GM19351 (cell line): ENCODE measurements around the gene HPS6.

ENCODE experiments used
- ATAC-seq: cut with Tn5 transposase; IDR thresholded peaks from one replicate; pipeline ENCODE4 v1.9.1; 2021; ENCODE audit warnings: mild to moderate bottlenecking, moderate library complexity; ENCODE audit not compliant: unreplicated experiment

Gene HPS6

DNA sequence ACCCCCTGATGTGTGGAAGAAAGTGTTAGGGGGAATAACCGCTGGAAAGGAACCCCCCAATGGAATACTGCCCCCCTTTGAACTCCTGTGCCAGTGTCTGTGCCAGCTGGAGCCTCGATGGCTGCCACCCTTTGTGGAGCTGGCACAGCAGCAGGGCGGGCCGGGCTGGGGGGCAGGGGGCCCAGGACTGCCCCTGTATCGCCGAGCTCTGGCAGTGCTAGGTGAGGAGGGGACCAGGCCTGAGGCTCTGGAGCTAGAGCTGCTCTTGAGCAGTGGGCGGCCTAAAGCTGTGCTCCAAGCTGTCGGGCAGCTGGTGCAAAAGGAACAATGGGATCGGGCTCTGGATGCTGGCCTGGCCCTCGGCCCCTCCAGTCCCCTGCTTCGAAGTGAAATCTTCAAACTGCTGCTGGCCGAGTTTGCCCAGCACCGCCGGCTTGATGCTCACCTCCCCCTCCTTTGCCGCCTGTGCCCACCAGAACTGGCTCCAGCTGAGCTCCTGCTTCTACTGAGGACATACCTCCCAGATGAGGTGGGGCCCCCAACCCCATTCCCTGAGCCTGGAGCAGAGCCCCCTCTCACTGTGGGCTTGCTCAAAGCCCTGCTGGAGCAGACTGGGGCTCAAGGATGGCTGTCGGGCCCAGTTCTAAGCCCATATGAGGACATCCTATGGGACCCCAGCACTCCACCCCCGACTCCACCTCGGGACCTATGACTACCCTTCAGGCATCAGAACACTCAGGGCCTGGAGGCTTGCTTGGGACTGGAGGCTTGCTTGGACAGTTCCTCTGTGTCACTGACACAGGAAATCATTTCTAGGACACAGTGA, 2.2 kb downstream of the HPS6 start:
- ATAC-seq: no peak

DNA sequence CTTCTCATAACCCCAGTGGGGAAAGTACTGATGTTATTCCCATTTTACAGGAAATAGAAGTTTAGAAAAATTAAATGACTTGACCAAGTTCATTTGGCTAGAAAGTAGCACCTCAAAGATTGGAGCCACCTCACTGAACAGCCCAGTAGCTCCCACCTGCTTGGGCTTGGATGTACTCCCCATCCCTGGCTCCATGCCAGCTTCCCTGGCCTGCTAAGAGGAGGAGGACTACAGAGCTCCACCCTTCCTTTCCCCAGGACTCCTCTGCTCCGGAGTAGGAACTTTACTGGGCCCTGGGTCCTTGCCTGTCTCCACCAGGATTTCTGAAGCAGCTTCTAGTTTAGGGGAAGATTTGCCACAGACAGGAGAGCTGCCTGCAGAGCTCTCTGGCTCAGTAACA, 3.1 kb downstream of the HPS6 start:
- no peak for ATAC-seq

DNA sequence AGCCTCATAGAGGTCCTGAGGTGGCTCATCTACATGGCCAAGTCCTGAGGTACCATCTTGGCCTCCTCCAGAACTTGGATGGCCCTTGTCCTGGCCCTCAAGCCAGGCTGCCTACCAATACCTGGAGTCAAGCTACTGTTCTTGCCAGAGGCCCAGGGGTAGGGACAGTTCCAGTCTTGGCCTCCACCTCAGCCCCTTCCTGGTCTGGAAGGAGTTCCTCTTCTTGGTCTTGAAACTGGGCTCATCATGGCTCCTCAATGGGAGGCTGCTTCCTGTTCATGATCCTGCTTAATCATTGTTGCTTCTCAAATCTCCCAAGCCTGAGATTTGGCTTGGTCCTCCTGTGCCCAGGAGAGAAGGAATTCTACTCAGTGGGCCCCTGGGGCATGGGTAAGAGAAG, 3.9 kb downstream of the HPS6 start:
- ATAC-seq: no peak

- ATAC-seq: no peak
Measured at GRCh38 chr10:102072673-102073527, 7.8 kb downstream of the HPS6 start.

GRCh38 chr10:102083541-102083940, 18.4 kb downstream of the HPS6 start:
- ATAC-seq: no peak

DNA sequence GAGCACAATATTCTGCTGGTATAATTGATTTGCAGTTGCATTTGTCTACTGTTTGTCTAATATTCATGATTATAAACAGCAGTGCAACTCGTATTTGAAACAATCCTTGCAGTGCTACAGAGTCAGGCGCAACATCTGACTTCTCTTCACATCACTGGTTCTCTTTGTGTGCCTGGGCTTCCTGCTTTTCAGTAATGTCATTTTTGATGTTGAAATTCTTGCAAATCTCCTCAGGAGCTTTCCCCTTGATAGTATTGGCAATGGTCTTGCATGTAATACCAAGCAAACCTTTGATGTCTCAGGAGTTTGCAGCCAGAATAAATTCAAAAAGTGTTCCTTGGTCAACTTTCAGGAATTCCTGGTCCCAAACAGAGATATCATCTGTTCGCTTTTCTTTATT, 20.2 kb downstream of the HPS6 start:
- no peak for ATAC-seq

DNA sequence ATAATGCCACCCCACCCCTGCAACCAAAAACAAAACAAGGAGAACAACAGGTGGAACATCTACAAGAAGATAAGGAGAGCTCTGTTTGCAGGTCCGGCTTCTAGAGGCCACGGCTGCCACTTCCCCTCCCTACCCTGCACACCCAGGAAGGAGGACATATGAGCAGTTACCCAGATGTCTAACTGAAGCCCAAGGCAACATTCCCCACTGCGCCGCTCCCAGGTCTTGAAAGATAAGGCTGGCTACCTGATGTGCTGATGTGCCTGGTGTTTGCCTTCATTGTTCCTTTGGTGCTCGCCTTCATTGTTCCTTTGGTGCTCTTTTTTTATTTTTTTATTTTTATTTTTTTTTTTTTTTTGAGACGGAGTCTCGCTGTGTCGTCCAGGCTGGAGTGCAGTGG, 21.0 kb downstream of the HPS6 start:
- ATAC-seq: no peak

DNA sequence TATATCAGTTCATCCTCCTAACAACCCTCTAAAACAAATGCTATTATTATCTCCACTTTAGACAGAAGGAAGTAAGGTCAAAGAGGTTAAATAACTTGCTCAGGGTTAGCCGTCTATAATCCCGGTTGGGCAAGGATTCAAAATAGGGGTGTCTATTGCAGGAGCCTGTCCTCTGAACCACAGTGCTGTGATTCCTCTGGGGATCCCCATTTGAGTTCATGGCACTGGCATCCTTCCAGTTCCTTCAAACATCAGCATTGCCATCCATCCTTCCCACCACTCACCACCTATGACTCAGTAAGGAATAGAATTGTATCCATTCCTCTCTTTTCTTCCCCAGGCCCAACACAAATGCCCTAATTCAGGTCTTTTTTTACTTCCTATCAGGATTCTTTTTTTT, 25.6 kb downstream of the HPS6 start:
- ATAC-seq: no peak

DNA sequence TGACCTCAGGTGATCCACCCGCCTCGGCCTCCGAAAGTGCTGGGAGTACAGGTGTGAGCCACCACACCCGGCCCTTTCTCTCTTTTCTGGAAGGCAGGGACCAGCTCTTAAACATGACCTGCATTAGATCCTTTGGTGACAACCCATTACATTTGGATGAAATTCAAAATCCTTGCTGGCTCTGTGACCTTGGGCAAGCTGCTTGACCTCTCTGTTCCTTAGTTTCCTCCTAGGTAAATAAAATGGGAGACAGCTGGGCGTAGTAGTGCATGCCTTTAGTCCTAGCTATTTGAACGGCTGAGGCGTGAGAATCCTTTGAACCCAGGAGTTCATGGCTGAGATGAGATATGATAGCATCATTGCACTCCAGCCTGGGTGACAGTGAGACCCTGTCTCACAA, 31.3 kb downstream of the HPS6 start:
- ATAC-seq: no peak

- no peak for ATAC-seq
Measured at GRCh38 chr10:102101152-102101551, 36.0 kb downstream of the HPS6 start.

GRCh38 chr10:102102421-102102820, 37.3 kb downstream of the HPS6 start:
- no peak for ATAC-seq

DNA sequence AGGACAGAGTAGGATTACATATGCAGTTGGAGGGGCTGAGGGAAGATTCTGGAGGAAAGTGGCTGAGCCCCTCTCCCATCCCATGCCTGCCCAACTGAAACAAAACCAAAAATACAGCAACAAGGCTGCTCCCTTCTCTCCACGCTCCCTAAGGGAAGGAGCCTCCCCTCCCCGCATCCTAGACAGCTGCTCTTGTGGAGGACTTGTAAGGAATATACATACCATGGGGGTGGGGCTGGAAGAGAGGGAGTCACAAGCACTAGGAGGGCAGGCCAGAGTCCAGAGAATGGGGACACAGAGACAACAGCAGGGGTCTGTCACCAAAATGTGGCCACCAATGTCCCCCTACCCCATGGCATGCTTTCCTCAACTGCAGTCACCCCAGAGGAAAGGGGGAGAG, 41.8 kb downstream of the HPS6 start:
- no peak for ATAC-seq

GRCh38 chr10:102109166-102110116, 44.3 kb downstream of the HPS6 start:
- ATAC-seq: no peak

DNA sequence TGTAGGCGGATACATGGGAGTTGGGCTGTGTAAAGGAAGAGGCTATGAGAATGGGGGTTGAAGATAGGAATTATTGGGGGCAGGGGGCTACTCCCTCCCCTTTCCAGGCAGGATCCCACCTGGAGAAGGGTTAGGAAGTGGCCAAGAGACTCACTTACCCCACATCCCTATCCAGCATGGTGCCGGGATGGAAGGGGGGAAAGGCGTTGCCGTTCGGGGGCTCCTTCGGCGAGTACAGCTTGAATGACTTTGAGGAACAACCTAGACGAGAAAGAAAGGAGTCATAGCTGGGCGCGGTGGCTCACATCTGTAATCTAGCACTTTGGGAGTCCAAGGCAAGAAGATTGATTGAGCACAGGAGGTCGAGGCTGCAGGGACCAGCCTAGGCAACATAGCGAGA, 46.1 kb downstream of the HPS6 start:
- ATAC-seq: no peak

GRCh38 chr10:102112210-102112817, 47.2 kb downstream of the HPS6 start:
- no peak for ATAC-seq

DNA sequence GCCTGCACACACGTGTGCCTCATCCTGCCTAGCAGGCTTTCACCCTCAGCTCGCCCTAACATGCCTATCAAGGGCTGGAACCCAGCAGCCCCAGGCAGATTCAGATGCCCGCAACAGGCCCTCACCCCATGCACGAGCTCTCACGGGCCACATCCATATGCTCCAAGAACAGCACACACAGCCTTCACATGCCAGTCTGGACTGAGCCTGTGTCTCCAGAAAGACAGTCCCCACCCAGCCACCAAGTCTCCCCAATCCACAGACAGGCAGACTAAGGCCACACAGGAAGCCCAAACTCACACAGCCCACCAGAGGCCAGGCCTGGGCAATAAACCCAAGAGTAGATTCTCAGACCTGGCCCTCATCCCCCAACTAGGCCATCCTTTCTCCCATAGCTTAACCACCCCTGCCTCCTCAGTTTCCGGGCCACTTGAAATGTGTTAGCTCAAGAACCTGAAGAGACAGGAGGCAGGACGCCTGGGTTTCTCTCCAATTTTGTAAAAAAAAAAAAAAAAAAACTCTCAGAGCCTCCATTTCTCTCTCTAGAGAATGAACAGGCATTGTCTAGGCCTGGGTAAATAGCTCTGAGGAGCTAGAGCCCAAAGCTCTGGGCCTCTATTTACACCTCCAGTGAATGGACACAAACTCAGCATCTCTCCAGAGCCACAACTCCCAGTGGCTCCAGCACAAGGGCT, 48.3 kb downstream of the HPS6 start:
- ATAC-seq: no peak

- peak; percentile 19 for ATAC-seq
Measured at GRCh38 chr10:102113956-102114857, 49.1 kb downstream of the HPS6 start.

DNA sequence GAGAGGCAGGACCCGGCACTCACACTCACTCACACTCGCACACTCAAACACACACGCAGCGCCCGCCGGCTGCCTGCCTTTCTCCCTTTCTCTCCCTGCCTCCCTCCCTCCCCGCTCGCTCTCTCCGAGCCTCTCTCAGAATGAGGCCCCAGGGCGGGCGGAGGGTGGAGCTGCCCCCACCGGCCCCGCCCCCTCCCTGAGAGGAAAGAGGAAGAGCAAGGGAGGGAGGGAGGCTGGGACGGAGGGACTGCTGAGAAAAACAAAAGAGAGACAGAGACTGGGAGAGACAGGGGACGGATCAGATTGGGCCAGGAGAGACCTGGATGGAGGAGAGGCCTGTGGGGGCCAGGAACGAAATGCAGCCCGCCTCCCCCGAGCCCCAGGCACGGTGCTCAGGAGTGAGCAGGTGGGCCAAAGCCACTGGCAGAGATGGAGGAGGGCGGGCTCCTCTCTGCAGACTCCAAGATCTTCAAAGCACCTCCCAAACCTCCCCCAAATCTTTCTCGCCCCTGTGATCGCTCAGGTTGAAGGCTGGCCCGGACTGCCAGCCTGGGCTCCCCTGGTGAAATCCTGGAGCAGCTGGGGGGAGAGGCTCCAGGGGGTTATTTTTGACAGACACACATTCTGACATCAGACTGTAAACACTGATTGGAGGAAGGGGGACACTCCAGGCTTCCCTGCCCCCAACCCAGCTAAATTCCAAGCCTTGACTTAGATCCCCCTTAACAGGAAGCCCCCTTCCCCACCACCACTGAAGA, 49.9 kb downstream of the HPS6 start:
- peak; percentile 67 for ATAC-seq
